ENCODE results near the gene STAG1.

DNA sequence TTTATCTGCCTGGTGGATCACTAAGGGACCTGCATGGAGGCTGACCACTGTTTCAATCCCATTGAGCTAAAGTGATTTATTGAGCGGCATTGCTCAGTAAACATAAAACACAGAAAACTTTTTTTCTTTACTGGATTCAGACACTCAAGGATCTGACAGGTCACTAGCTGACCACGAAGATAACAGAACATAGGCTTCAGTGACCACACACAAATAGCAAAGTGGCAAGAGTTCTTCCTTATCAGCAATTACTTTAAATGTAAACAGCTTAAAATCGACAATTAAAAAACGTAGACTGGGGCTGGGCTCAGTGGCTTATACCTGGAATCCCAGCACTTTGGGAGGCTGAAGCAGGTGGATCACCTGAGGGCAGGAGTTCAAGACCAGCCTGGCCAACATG lies 48.7 kb downstream of the STAG1 start:
- no peak for TF ChIP-seq POLR2AphosphoS5 (IDR thresholded peaks at IDR 0.05; ENCODE audit: low read depth)
- no peak for TF ChIP-seq JUNB (IDR thresholded peaks at IDR 0.05; ENCODE audit: unreplicated experiment)
- TF ChIP-seq, protein P1, sequence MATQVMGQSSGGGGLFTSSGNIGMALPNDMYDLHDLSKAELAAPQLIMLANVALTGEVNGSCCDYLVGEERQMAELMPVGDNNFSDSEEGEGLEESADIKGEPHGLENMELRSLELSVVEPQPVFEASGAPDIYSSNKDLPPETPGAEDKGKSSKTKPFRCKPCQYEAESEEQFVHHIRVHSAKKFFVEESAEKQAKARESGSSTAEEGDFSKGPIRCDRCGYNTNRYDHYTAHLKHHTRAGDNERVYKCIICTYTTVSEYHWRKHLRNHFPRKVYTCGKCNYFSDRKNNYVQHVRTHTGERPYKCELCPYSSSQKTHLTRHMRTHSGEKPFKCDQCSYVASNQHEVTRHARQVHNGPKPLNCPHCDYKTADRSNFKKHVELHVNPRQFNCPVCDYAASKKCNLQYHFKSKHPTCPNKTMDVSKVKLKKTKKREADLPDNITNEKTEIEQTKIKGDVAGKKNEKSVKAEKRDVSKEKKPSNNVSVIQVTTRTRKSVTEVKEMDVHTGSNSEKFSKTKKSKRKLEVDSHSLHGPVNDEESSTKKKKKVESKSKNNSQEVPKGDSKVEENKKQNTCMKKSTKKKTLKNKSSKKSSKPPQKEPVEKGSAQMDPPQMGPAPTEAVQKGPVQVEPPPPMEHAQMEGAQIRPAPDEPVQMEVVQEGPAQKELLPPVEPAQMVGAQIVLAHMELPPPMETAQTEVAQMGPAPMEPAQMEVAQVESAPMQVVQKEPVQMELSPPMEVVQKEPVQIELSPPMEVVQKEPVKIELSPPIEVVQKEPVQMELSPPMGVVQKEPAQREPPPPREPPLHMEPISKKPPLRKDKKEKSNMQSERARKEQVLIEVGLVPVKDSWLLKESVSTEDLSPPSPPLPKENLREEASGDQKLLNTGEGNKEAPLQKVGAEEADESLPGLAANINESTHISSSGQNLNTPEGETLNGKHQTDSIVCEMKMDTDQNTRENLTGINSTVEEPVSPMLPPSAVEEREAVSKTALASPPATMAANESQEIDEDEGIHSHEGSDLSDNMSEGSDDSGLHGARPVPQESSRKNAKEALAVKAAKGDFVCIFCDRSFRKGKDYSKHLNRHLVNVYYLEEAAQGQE (IDR thresholded peaks at IDR 0.05; ENCODE audit: unreplicated experiment), result no peak
- TF ChIP-seq, protein P2, sequence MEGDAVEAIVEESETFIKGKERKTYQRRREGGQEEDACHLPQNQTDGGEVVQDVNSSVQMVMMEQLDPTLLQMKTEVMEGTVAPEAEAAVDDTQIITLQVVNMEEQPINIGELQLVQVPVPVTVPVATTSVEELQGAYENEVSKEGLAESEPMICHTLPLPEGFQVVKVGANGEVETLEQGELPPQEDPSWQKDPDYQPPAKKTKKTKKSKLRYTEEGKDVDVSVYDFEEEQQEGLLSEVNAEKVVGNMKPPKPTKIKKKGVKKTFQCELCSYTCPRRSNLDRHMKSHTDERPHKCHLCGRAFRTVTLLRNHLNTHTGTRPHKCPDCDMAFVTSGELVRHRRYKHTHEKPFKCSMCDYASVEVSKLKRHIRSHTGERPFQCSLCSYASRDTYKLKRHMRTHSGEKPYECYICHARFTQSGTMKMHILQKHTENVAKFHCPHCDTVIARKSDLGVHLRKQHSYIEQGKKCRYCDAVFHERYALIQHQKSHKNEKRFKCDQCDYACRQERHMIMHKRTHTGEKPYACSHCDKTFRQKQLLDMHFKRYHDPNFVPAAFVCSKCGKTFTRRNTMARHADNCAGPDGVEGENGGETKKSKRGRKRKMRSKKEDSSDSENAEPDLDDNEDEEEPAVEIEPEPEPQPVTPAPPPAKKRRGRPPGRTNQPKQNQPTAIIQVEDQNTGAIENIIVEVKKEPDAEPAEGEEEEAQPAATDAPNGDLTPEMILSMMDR (conservative IDR thresholded peaks at IDR 0.05; ENCODE audit: low read depth in 2 of 2), result no peak
- no peak for TF ChIP-seq ZNF331 (CRISPR knock-in tag; IDR thresholded peaks at IDR 0.05; ENCODE audit: low read depth)
- TF ChIP-seq, protein P3, sequence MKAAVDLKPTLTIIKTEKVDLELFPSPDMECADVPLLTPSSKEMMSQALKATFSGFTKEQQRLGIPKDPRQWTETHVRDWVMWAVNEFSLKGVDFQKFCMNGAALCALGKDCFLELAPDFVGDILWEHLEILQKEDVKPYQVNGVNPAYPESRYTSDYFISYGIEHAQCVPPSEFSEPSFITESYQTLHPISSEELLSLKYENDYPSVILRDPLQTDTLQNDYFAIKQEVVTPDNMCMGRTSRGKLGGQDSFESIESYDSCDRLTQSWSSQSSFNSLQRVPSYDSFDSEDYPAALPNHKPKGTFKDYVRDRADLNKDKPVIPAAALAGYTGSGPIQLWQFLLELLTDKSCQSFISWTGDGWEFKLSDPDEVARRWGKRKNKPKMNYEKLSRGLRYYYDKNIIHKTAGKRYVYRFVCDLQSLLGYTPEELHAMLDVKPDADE (IDR thresholded peaks at IDR 0.05), result no peak
- TF ChIP-seq CREB1 (CRISPR knock-in tag; IDR thresholded peaks at IDR 0.05; ENCODE audit: low read depth), result no peak
- TF ChIP-seq, protein P4, sequence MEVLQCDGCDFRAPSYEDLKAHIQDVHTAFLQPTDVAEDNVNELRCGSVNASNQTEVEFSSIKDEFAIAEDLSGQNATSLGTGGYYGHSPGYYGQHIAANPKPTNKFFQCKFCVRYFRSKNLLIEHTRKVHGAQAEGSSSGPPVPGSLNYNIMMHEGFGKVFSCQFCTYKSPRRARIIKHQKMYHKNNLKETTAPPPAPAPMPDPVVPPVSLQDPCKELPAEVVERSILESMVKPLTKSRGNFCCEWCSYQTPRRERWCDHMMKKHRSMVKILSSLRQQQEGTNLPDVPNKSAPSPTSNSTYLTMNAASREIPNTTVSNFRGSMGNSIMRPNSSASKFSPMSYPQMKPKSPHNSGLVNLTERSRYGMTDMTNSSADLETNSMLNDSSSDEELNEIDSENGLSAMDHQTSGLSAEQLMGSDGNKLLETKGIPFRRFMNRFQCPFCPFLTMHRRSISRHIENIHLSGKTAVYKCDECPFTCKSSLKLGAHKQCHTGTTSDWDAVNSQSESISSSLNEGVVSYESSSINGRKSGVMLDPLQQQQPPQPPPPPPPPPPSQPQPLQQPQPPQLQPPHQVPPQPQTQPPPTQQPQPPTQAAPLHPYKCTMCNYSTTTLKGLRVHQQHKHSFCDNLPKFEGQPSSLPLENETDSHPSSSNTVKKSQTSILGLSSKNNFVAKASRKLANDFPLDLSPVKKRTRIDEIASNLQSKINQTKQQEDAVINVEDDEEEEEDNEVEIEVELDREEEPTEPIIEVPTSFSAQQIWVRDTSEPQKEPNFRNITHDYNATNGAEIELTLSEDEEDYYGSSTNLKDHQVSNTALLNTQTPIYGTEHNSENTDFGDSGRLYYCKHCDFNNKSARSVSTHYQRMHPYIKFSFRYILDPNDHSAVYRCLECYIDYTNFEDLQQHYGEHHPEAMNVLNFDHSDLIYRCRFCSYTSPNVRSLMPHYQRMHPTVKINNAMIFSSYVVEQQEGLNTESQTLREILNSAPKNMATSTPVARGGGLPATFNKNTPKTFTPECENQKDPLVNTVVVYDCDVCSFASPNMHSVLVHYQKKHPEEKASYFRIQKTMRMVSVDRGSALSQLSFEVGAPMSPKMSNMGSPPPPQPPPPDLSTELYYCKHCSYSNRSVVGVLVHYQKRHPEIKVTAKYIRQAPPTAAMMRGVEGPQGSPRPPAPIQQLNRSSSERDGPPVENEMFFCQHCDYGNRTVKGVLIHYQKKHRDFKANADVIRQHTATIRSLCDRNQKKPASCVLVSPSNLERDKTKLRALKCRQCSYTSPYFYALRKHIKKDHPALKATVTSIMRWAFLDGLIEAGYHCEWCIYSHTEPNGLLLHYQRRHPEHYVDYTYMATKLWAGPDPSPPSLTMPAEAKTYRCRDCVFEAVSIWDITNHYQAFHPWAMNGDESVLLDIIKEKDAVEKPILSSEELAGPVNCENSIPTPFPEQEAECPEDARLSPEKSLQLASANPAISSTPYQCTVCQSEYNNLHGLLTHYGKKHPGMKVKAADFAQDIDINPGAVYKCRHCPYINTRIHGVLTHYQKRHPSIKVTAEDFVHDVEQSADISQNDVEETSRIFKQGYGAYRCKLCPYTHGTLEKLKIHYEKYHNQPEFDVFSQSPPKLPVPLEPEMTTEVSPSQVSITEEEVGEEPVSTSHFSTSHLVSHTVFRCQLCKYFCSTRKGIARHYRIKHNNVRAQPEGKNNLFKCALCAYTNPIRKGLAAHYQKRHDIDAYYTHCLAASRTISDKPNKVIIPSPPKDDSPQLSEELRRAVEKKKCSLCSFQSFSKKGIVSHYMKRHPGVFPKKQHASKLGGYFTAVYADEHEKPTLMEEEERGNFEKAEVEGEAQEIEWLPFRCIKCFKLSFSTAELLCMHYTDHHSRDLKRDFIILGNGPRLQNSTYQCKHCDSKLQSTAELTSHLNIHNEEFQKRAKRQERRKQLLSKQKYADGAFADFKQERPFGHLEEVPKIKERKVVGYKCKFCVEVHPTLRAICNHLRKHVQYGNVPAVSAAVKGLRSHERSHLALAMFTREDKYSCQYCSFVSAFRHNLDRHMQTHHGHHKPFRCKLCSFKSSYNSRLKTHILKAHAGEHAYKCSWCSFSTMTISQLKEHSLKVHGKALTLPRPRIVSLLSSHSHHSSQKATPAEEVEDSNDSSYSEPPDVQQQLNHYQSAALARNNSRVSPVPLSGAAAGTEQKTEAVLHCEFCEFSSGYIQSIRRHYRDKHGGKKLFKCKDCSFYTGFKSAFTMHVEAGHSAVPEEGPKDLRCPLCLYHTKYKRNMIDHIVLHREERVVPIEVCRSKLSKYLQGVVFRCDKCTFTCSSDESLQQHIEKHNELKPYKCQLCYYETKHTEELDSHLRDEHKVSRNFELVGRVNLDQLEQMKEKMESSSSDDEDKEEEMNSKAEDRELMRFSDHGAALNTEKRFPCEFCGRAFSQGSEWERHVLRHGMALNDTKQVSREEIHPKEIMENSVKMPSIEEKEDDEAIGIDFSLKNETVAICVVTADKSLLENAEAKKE (CRISPR knock-in tag; IDR thresholded peaks at IDR 0.05), result no peak
- TF ChIP-seq EZH2 (IDR thresholded peaks at IDR 0.05; ENCODE audit: low read depth, unreplicated experiment), result no peak
- TF ChIP-seq EZH2phosphoT487 (IDR thresholded peaks at IDR 0.05; ENCODE audit: unreplicated experiment), result no peak
- no peak for TF ChIP-seq ZNF114 (CRISPR knock-in tag; IDR thresholded peaks at IDR 0.05)
